DND-41 (cell line): ENCODE results near the gene DDX39B.

Experiments used
- ATAC-seq: fragments of 200-7000 bp; cut with Tn5 transposase; 3 replicates; pipeline ENCODE4 v1.9.1; 2021; ENCODE audit warnings: low read depth; ENCODE audit not compliant: insufficient read depth
- DNase-seq: peaks from one replicate; pipeline ENCODE4 v3.0.0-alpha.2; 2020
- H2AFZ ChIP-seq: 2 replicates; pipeline ENCODE4 v1.6.0; 2012; ENCODE audit warnings: low read depth, low read length
- H3K27ac ChIP-seq: 2 replicates; pipeline ENCODE4 v1.5.1; 2012; ENCODE audit warnings: low read length, inconsistent platforms
- H3K27me3 ChIP-seq: fragments of 200-600 bp; sonication (generic); 2 replicates; pipeline ENCODE4 v1.6.0; 2012; ENCODE audit warnings: low read length, mild to moderate bottlenecking, inconsistent platforms; ENCODE audit not compliant: insufficient read depth, poor library complexity
- H3K36me3 ChIP-seq: 2 replicates; pipeline ENCODE4 v1.5.1; 2012; ENCODE audit warnings: low read length, inconsistent platforms; ENCODE audit not compliant: insufficient read depth
- H3K4me1 ChIP-seq: 2 replicates; pipeline ENCODE4 v1.5.1; 2012; ENCODE audit warnings: mild to moderate bottlenecking, low read length; ENCODE audit not compliant: insufficient read depth
- H3K4me2 ChIP-seq: 2 replicates; pipeline ENCODE4 v1.6.0; 2012; ENCODE audit warnings: mild to moderate bottlenecking, moderate library complexity, low read length, inconsistent platforms; ENCODE audit not compliant: insufficient read depth
- H3K4me3 ChIP-seq, 2 experiments: fragments of 200-600 bp in 1 of 2; shearing (Covaris generic) in 1 of 2; 2 replicates each; pipeline ENCODE4 v1.5.1; 2012 to 2016; ENCODE audit warnings: inconsistent platforms in 2 of 2, low read length in 2 of 2, mild to moderate bottlenecking in 2 of 2, low read depth in 1 of 2, moderate library complexity in 1 of 2
- H3K79me2 ChIP-seq: 2 replicates; pipeline ENCODE4 v1.6.0; 2012; ENCODE audit warnings: low read length, inconsistent platforms; ENCODE audit not compliant: insufficient read depth
- H3K9ac ChIP-seq: 2 replicates; pipeline ENCODE4 v1.6.0; 2012; ENCODE audit warnings: low read depth, mild to moderate bottlenecking, inconsistent platforms, low read length, moderate library complexity
- H3K9me3 ChIP-seq: 2 replicates; pipeline ENCODE4 v1.5.1; 2012; ENCODE audit warnings: low read length, moderate library complexity, mild to moderate bottlenecking, inconsistent platforms; ENCODE audit not compliant: insufficient read depth, severe bottlenecking
- H4K20me1 ChIP-seq: 2 replicates; pipeline ENCODE4 v1.6.0; 2012; ENCODE audit warnings: low read length; ENCODE audit not compliant: insufficient read depth
- EZH2 ChIP-seq: IDR thresholded peaks from 3 replicates; pipeline ENCODE4 v1.6.1; 2012; ENCODE audit warnings: borderline replicate concordance, low read depth, mild to moderate bottlenecking, moderate library complexity, low read length, inconsistent platforms; ENCODE audit not compliant: severe bottlenecking
- TF ChIP-seq, protein P1 (sequence below): IDR thresholded peaks from 2 replicates; pipeline ENCODE4 v1.5.1; 2012; ENCODE audit warnings: borderline replicate concordance, low read length, moderate library complexity, mild to moderate bottlenecking; ENCODE audit not compliant: poor library complexity, severe bottlenecking; ENCODE audit errors: extremely low read depth

DDX39B gene

DNA sequence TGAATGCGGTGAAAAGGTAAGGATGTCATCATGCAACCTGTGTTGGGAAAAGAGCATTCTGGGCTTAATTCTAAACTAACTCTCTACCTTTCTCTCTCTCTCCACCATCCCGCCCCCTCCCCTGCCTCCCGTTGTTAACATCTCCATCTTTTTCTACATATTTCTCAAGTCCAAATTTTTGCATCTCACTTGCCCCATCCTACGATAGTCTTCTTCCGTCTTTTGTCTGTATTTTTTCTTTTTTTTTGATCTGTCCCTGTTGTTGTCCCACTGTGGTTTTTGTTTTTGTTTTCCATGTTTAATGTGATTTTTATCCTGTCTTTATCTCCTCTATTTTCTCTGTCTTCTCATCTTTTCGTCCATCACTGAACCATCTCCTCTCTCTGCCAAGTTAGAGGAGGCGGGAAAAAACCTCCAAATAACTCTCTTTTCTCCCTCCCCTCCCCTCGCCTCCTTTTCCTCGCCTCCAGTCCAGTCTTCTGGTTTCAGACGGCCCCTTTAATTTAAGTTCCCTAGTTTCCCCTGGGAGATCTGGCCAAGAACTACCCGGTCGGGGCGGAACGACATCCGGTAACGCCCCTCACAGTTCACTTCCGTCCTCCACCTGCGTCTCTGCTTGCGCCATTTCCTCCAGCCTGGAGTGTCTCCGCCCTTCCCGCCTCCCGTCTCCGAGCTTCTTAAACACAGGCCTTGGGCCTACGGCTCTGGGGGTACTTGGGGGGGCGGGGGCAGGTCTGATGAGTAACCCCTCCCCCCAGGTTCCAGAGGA is 5.3 kb upstream of the DDX39B start, which contains the start of gene NFKBIL1:
TSS of gene NFKBIL1 (plus strand) at position 651 of the 769 bp plus-strand sequence. CDS start at position 738, 87 bp downstream.
- Histone ChIP-seq H3K79me2 (peaks cover 55% of the 10 kb centered on the region), H2AFZ (peak within 1 kb of the TSS; percentile 75), H4K20me1 (no peaks in the 10 kb centered on the region), H3K9ac (peak within 1 kb of the TSS; percentile 67), H3K9me3 (no peaks in the 10 kb centered on the region), H3K27me3 (no peaks in the 10 kb centered on the region), H3K4me1 (peaks cover 56% of the 10 kb centered on the region), H3K4me2 (peak within 1 kb of the TSS; percentile 84), H3K4me3 (peak within 1 kb of the TSS; percentile 41 to 63; a peak in 3 of 4 replicates), H3K27ac (peak within 1 kb of the TSS; percentile 62), H3K36me3 (peaks cover 31% of the 10 kb centered on the region)
- no peak for TF ChIP-seq EZH2
- TF ChIP-seq, protein P1, sequence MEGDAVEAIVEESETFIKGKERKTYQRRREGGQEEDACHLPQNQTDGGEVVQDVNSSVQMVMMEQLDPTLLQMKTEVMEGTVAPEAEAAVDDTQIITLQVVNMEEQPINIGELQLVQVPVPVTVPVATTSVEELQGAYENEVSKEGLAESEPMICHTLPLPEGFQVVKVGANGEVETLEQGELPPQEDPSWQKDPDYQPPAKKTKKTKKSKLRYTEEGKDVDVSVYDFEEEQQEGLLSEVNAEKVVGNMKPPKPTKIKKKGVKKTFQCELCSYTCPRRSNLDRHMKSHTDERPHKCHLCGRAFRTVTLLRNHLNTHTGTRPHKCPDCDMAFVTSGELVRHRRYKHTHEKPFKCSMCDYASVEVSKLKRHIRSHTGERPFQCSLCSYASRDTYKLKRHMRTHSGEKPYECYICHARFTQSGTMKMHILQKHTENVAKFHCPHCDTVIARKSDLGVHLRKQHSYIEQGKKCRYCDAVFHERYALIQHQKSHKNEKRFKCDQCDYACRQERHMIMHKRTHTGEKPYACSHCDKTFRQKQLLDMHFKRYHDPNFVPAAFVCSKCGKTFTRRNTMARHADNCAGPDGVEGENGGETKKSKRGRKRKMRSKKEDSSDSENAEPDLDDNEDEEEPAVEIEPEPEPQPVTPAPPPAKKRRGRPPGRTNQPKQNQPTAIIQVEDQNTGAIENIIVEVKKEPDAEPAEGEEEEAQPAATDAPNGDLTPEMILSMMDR = no peak
- ATAC-seq = peak; percentile 87
- peak; percentile 98 for DNase-seq

- Histone ChIP-seq H3K36me3 (peaks cover 31% of the 10 kb centered on the region), H3K4me2 (peak within 1 kb of the TSS; percentile 84), H3K4me3 (peak within 1 kb of the TSS; percentile 41 to 63; a peak in 3 of 4 replicates), H3K9me3 (no peaks in the 10 kb centered on the region), H3K27me3 (no peaks in the 10 kb centered on the region), H3K27ac (peak within 1 kb of the TSS; percentile 62), H2AFZ (peak within 1 kb of the TSS; percentile 75), H3K9ac (peak within 1 kb of the TSS; percentile 67), H3K4me1 (peaks cover 56% of the 10 kb centered on the region), H3K79me2 (peaks cover 60% of the 10 kb centered on the region), H4K20me1 (no peaks in the 10 kb centered on the region; the same call in 1 of the 2 replicates)
- TF ChIP-seq, protein P1 = peak; percentile 100
- TF ChIP-seq EZH2 = no peak
- ATAC-seq = peak; percentile 71
- DNase-seq = peak; percentile 95
These were observed 4.6 kb upstream of the DDX39B start, which contains the start of gene ATP6V1G2 for GRCh38 chr6:31546339-31546957. TSS of gene ATP6V1G2 (minus strand) at chr6:31546608. CDS start at chr6:31546559, 49 bp downstream.

DNA sequence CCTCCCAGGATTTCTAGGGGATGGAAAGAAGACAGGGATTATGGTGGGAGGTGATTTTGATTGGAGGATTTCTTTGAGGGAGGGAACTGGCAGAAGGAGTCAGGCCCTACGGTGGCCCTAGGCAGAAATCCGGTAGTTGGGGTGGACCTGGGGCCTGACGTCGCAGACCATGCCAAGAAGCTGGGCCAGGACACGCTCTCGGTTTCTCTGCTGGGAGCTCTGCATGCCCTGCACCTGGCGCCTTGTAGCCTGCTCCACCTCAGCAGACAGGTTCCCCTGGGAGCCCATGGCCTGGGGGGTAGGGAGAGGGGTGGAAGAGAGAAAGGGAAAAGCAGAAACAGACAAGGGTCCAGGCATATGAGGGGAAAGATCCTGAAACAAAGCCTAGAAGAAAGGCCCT is 3.5 kb upstream of the DDX39B start:
- peaks cover 64% of the 10 kb centered on the region for H3K79me2 ChIP-seq
- no peak overlapping the region for H3K4me2 ChIP-seq
- H3K4me3 ChIP-seq = no peak overlapping the region
- ATAC-seq (no peak), DNase-seq (no peak)
- peaks cover 8% of the 10 kb centered on the region for H4K20me1 ChIP-seq
- H3K27ac ChIP-seq = no peak overlapping the region
- peaks cover 32% of the 10 kb centered on the region for H3K36me3 ChIP-seq
- TF ChIP-seq EZH2 = no peak
- TF ChIP-seq, protein P1 = no peak
- H3K9ac ChIP-seq = no peak overlapping the region; the same call in 1 of the 2 replicates
- no peaks in the 10 kb centered on the region for H3K9me3 ChIP-seq
- no peak overlapping the region for H2AFZ ChIP-seq
- H3K27me3 ChIP-seq = no peaks in the 10 kb centered on the region
- peaks cover 57% of the 10 kb centered on the region for H3K4me1 ChIP-seq
